Loucy (cell line): ENCODE measurements around the gene PTPRT.

Experiments used
- H2AFZ ChIP-seq: fragments of 200-600 bp; sonication (generic); 2 replicates; pipeline ENCODE4 v1.6.0; 2016; ENCODE audit warnings: antibody characterized with exemption, mild to moderate bottlenecking, low read length, moderate library complexity
- H3F3A ChIP-seq: fragments of 200-600 bp; 2 replicates; pipeline ENCODE4 v1.6.0; 2016; ENCODE audit warnings: antibody characterized with exemption, low read depth, mild to moderate bottlenecking
- H3K27me3 ChIP-seq: fragments of 200-600 bp; sonication (generic); 2 replicates; pipeline ENCODE4 v1.6.1; 2014; ENCODE audit warnings: low read length, mild to moderate bottlenecking; ENCODE audit not compliant: insufficient read depth, poor library complexity, severe bottlenecking
- H3K36me3 ChIP-seq: fragments of 200-600 bp; sonication (generic); 2 replicates; pipeline ENCODE4 v1.6.1; 2016; ENCODE audit warnings: low read length; ENCODE audit not compliant: insufficient read depth
- H3K4me1 ChIP-seq: fragments of 200-600 bp; sonication (generic); 2 replicates; pipeline ENCODE4 v1.5.1; 2014; ENCODE audit warnings: low read length, mild to moderate bottlenecking; ENCODE audit not compliant: insufficient read depth, poor library complexity, severe bottlenecking
- H3K4me2 ChIP-seq: fragments of 200-600 bp; sonication (generic); 2 replicates; pipeline ENCODE4 v1.6.0; 2014; ENCODE audit warnings: antibody characterized with exemption, low read length, low read depth, mild to moderate bottlenecking; ENCODE audit not compliant: poor library complexity, severe bottlenecking
- H3K4me3 ChIP-seq: fragments of 200-600 bp; sonication (generic); 2 replicates; pipeline ENCODE4 v1.5.1; 2014; ENCODE audit warnings: low read length, mild to moderate bottlenecking, mixed read lengths; ENCODE audit not compliant: poor library complexity, severe bottlenecking
- H3K79me2 ChIP-seq: fragments of 200-600 bp; sonication (generic); 2 replicates; pipeline ENCODE4 v1.6.1; 2014; ENCODE audit warnings: low read length; ENCODE audit not compliant: insufficient read depth
- H3K9ac ChIP-seq: fragments of 200-600 bp; sonication (generic); 2 replicates; pipeline ENCODE4 v1.6.0; 2014; ENCODE audit warnings: mild to moderate bottlenecking, low read depth, low read length, moderate library complexity; ENCODE audit not compliant: poor library complexity, severe bottlenecking
- H3K9me2 ChIP-seq: fragments of 200-600 bp; sonication (generic); replicated peaks from 2 replicates; pipeline ENCODE4 v1.6.1; 2016; ENCODE audit warnings: low read depth, low read length, mixed read lengths
- H3K9me3 ChIP-seq: fragments of 200-600 bp; sonication (generic); 2 replicates; pipeline ENCODE4 v1.6.1; 2014; ENCODE audit warnings: mild to moderate bottlenecking, antibody characterized with exemption, low read length, low read depth; ENCODE audit not compliant: insufficient read depth
- H4K20me1 ChIP-seq: fragments of 200-600 bp; sonication (generic); 2 replicates; pipeline ENCODE4 v1.6.0; 2014; ENCODE audit warnings: antibody characterized with exemption, low read length, mild to moderate bottlenecking; ENCODE audit not compliant: insufficient read depth, poor library complexity, severe bottlenecking
- CTCF ChIP-seq: fragments of 200-600 bp; sonication (generic); conservative IDR thresholded peaks from 2 replicates; pipeline ENCODE4 v1.5.1; 2014; ENCODE audit warnings: mild to moderate bottlenecking, antibody characterized with exemption, low read length
- EZH2phosphoT487 ChIP-seq: fragments of 200-600 bp; IDR thresholded peaks from 2 replicates; pipeline ENCODE4 v1.6.1; 2018; ENCODE audit warnings: antibody characterized with exemption, mild to moderate bottlenecking, moderate library complexity, borderline replicate concordance

Gene PTPRT

GRCh38 chr20:43017241-43018030 lies 172.3 kb downstream of the PTPRT start:
- Histone ChIP-seq H3K79me2 (no peaks in the 10 kb centered on the region), H3K9ac (no peak overlapping the region), H3F3A (no peaks in the 10 kb centered on the region), H4K20me1 (no peaks in the 10 kb centered on the region), H2AFZ (no peak overlapping the region), H3K4me2 (no peak overlapping the region), H3K9me2 (no peaks in the 10 kb centered on the region), H3K4me3 (no peak overlapping the region), H3K27me3 (no peaks in the 10 kb centered on the region), H3K9me3 (no peaks in the 10 kb centered on the region), H3K36me3 (no peaks in the 10 kb centered on the region), H3K4me1 (no peaks in the 10 kb centered on the region)
- TF ChIP-seq EZH2phosphoT487 (no peak), CTCF (no peak)

DNA sequence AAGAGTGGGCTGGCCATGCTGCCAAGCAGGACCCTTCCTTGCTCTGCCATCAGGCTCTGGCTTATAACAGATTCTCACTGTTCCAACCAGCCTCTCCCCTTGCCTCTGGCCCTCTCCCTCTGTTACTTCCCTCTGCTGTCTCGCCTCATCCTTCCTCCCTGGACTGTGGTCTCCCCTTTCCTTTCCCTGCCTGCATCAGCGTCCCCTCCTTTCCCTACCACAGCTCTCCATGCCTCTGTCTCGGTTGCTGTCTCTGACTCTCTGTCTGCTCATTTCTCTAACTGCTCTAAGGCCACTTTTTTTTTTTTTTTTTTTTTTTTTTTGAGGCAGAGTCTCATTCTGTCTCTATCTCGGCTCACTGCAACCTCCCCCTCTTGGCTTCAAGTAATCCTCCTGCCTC lies 173.4 kb downstream of the PTPRT start:
- Histone ChIP-seq H3K36me3 (no peaks in the 10 kb centered on the region), H3K27me3 (no peaks in the 10 kb centered on the region), H3F3A (no peaks in the 10 kb centered on the region)

GRCh38 chr20:43015566-43015965 lies 174.1 kb downstream of the PTPRT start:
- Histone ChIP-seq H3F3A (no peaks in the 10 kb centered on the region), H3K4me3 (no peak overlapping the region), H3K79me2 (no peaks in the 10 kb centered on the region), H4K20me1 (no peaks in the 10 kb centered on the region), H3K4me1 (no peaks in the 10 kb centered on the region), H3K36me3 (no peaks in the 10 kb centered on the region), H2AFZ (no peak overlapping the region), H3K9me3 (no peaks in the 10 kb centered on the region), H3K27me3 (no peaks in the 10 kb centered on the region), H3K4me2 (no peak overlapping the region), H3K9me2 (no peaks in the 10 kb centered on the region), H3K9ac (no peak overlapping the region)
- no peak for TF ChIP-seq EZH2phosphoT487
- TF ChIP-seq CTCF: no peak

More for the DNA sequence above, 173.4 kb downstream of the PTPRT start:
- Histone ChIP-seq H4K20me1 (no peaks in the 10 kb centered on the region), H3K9me2 (no peaks in the 10 kb centered on the region), H3K9me3 (no peaks in the 10 kb centered on the region), H3K4me2 (no peak overlapping the region), H3K4me1 (no peaks in the 10 kb centered on the region), H3K79me2 (no peaks in the 10 kb centered on the region), H2AFZ (no peak overlapping the region), H3K9ac (no peak overlapping the region), H3K4me3 (no peak overlapping the region)
- TF ChIP-seq CTCF: no peak
- TF ChIP-seq EZH2phosphoT487: no peak
